22Rv1 (cell line): ENCODE measurements around the gene ACKR3.

ENCODE experiments used
- CTCF ChIP-seq: fragments of 450-650 bp; IDR thresholded peaks from 2 replicates; pipeline ENCODE4 v1.5.1; 2017; ENCODE audit warnings: mild to moderate bottlenecking
- ZFX ChIP-seq: fragments of 450-650 bp; IDR thresholded peaks from 2 replicates; pipeline ENCODE4 v1.6.1; 2017; ENCODE audit warnings: antibody characterized with exemption, borderline replicate concordance

GRCh38 chr2:236566596-236566995, 3.0 kb upstream of the ACKR3 start:
- TF ChIP-seq CTCF (no peak), ZFX (no peak)
